GM23338 (cell line): ENCODE data around the gene NCK2.

ENCODE experiments used
- TF ChIP-seq, protein P1 (sequence below), 2 experiments: fragments of 200-600 bp in 1 of 2; sonication (generic) in 1 of 2; conservative IDR thresholded peaks; 2 replicates each; pipeline versions ENCODE4 v1.5.1 to v1.6.1; 2016 to 2017; ENCODE audit warnings: antibody characterized with exemption in 2 of 2, low read depth in 2 of 2, mild to moderate bottlenecking in 2 of 2, moderate library complexity in 1 of 2
- TF ChIP-seq, protein P2 (sequence below): IDR thresholded peaks from one replicate; pipeline ENCODE4 v1.6.1; 2018; ENCODE audit warnings: antibody characterized with exemption; ENCODE audit not compliant: unreplicated experiment

DNA sequence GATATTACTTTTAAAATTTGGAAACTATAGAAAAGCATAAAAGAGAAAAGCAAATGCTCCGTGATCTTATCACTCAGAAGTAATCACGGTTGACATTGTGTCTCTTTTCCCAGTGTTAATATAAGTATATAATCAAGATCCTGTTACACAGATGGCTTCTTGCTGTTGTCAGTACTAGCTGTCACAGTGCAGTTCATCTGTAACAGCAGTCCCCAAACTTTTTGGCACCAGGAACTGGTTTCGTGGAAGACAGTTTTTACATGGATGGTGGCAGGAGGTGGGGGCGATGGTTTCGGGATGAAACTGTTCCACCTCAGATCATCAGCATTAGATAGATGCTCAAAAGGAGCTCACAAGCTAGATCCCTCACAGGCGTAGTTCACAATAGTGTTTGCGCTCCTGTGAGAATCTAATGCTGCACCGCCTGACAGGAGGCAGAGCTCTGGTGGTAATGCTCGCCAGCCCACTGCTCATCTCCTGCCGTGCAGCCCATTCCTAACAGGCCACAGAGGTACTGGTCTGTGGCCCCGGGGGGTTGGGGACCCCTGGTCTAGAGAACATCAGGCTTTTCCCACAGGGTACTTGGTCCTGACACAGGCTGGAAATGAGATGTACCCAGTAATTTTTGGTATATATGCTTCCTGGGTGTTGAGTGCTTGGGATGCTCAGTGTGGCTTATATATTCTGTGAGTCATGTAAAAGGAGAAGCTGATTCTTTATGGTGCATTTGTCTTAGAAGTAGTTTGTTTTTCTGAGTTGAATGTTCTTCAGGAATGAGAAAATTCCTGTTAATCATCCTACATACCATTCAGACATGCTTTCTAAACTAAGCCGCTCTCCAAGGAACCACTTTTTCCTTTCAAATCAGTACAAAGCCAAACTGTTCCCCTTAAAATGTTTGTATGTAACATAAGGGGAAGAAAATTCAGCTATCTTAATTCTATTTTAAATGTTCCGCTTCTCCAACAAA lies 121.8 kb downstream of the NCK2 start:
- TF ChIP-seq, protein P1, sequence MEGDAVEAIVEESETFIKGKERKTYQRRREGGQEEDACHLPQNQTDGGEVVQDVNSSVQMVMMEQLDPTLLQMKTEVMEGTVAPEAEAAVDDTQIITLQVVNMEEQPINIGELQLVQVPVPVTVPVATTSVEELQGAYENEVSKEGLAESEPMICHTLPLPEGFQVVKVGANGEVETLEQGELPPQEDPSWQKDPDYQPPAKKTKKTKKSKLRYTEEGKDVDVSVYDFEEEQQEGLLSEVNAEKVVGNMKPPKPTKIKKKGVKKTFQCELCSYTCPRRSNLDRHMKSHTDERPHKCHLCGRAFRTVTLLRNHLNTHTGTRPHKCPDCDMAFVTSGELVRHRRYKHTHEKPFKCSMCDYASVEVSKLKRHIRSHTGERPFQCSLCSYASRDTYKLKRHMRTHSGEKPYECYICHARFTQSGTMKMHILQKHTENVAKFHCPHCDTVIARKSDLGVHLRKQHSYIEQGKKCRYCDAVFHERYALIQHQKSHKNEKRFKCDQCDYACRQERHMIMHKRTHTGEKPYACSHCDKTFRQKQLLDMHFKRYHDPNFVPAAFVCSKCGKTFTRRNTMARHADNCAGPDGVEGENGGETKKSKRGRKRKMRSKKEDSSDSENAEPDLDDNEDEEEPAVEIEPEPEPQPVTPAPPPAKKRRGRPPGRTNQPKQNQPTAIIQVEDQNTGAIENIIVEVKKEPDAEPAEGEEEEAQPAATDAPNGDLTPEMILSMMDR (conservative IDR thresholded peaks at IDR 0.05; ENCODE audit: low read depth in 2 of 2) = no peak
- TF ChIP-seq, protein P2, sequence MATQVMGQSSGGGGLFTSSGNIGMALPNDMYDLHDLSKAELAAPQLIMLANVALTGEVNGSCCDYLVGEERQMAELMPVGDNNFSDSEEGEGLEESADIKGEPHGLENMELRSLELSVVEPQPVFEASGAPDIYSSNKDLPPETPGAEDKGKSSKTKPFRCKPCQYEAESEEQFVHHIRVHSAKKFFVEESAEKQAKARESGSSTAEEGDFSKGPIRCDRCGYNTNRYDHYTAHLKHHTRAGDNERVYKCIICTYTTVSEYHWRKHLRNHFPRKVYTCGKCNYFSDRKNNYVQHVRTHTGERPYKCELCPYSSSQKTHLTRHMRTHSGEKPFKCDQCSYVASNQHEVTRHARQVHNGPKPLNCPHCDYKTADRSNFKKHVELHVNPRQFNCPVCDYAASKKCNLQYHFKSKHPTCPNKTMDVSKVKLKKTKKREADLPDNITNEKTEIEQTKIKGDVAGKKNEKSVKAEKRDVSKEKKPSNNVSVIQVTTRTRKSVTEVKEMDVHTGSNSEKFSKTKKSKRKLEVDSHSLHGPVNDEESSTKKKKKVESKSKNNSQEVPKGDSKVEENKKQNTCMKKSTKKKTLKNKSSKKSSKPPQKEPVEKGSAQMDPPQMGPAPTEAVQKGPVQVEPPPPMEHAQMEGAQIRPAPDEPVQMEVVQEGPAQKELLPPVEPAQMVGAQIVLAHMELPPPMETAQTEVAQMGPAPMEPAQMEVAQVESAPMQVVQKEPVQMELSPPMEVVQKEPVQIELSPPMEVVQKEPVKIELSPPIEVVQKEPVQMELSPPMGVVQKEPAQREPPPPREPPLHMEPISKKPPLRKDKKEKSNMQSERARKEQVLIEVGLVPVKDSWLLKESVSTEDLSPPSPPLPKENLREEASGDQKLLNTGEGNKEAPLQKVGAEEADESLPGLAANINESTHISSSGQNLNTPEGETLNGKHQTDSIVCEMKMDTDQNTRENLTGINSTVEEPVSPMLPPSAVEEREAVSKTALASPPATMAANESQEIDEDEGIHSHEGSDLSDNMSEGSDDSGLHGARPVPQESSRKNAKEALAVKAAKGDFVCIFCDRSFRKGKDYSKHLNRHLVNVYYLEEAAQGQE = no peak
